H1 (cell line): ENCODE measurements around the gene TMX3. TPM values are rescaled to one million over a fixed set of nuclear protein-coding genes. Genes with fewer than 3 reads are reported as not detected.

Source experiments
- CTCF ChIA-PET: fragments of 300-600 bp; sonication (Branson Sonifier 250); formaldehyde crosslinking; loops from one replicate; lab custom pipeline; 2021; ENCODE audit not compliant: partially characterized antibody; lab: Charles Lee
- POLR2A ChIA-PET: fragments of 300-600 bp; sonication (Branson Sonifier 250); formaldehyde crosslinking; loops from one replicate; lab custom pipeline; 2021; ENCODE audit warnings: inconsistent platforms; ENCODE audit not compliant: partially characterized antibody; lab: Charles Lee
- DNase-seq, 2 experiments: peaks; one replicate each; pipeline versions ENCODE4 v3.0.0 to v3.0.0-alpha.2; 2010 to 2022; ENCODE audit warnings: low spot score in 2 of 2, low read depth in 1 of 2, mixed read lengths in 1 of 2
- FAIRE-seq: peaks from 2 replicates; lab custom pipeline; 2011; peaks lifted over from hg19 to GRCh38; lab: Jason Lieb, UNC
- H2AFZ ChIP-seq: 2 replicates; pipeline ENCODE4 v1.8.1; 2012; ENCODE audit warnings: low read length, inconsistent platforms
- H2AK5ac ChIP-seq: 2 replicates; pipeline ENCODE4 v1.6.1; 2013; ENCODE audit warnings: low read depth, low read length
- H2BK120ac ChIP-seq: replicated peaks from 2 replicates; pipeline ENCODE3; 2013; ENCODE audit warnings: low read depth, low read length, inconsistent platforms
- H2BK12ac ChIP-seq: 2 replicates; pipeline ENCODE4 v1.6.1; 2013; ENCODE audit warnings: low read depth, low read length
- H2BK15ac ChIP-seq: 2 replicates; pipeline ENCODE4 v1.6.1; 2013; ENCODE audit warnings: low read length
- H2BK20ac ChIP-seq: 2 replicates; pipeline ENCODE4 v1.6.1; 2013; ENCODE audit warnings: low read length
- H2BK5ac ChIP-seq: 2 replicates; pipeline ENCODE4 v1.6.1; 2013; ENCODE audit warnings: low read depth, low read length
- H3K14ac ChIP-seq: 2 replicates; pipeline ENCODE4 v1.6.1; 2013; ENCODE audit warnings: inconsistent platforms; ENCODE audit not compliant: insufficient read length
- H3K18ac ChIP-seq: 2 replicates; pipeline ENCODE4 v1.6.1; 2013; ENCODE audit warnings: low read length; ENCODE audit errors: extremely low read depth
- H3K23ac ChIP-seq: 2 replicates; pipeline ENCODE4 v1.6.1; 2013; ENCODE audit warnings: inconsistent platforms; ENCODE audit not compliant: insufficient read length
- H3K23me2 ChIP-seq: 2 replicates; pipeline ENCODE4 v1.6.1; 2013; ENCODE audit warnings: low read depth, low read length
- H3K27ac ChIP-seq: 2 replicates; pipeline ENCODE4 v1.6.1; 2011; ENCODE audit warnings: low read depth, low read length, inconsistent platforms
- H3K27me3 ChIP-seq, 4 experiments: replicated peaks in 1 of 4; 1 replicate in 1 of 4; 2 replicates in 3 of 4; pipeline versions ENCODE4 v1.6.1 to v1.8.1; 2011 to 2013; ENCODE audit warnings: low read length in 3 of 4, mild to moderate bottlenecking in 3 of 4, inconsistent platforms in 2 of 4, mixed read lengths in 2 of 4, moderate library complexity in 1 of 4; ENCODE audit not compliant: control insufficient read depth in 3 of 4, insufficient read depth in 3 of 4; ENCODE audit errors: extremely low read depth in 1 of 4
- H3K36me3 ChIP-seq, 4 experiments: 2 replicates each; pipeline versions ENCODE4 v1.6.1 to v1.8.1; 2011 to 2013; ENCODE audit warnings: mild to moderate bottlenecking in 4 of 4, low read length in 3 of 4, moderate library complexity in 2 of 4, control low read depth in 1 of 4, inconsistent platforms in 1 of 4; ENCODE audit not compliant: insufficient read depth in 4 of 4, control insufficient read depth in 2 of 4
- H3K4ac ChIP-seq: replicated peaks from 2 replicates; pipeline ENCODE3; 2013; ENCODE audit warnings: low read length, low read depth, mixed read lengths, inconsistent platforms; ENCODE audit not compliant: insufficient read length
- H3K4me1 ChIP-seq, 4 experiments: replicated peaks in 1 of 4; 1 replicate in 1 of 4; 2 replicates in 3 of 4; pipeline versions ENCODE4 v1.6.1 to v1.8.1; 2011 to 2013; ENCODE audit warnings: low read length in 3 of 4, inconsistent platforms in 2 of 4, mixed read lengths in 1 of 4; ENCODE audit not compliant: insufficient read depth in 4 of 4, control insufficient read depth in 3 of 4
- H3K4me2 ChIP-seq, 2 experiments: 2 replicates each; pipeline versions ENCODE4 v1.6.1 to v1.8.1; 2011 to 2013; ENCODE audit warnings: low read depth in 2 of 2, low read length in 2 of 2, control low read depth in 1 of 2, inconsistent platforms in 1 of 2, mild to moderate bottlenecking in 1 of 2; ENCODE audit not compliant: insufficient read depth in 1 of 2
- H3K4me3 ChIP-seq, 4 experiments: fragments of 200-600, 300-600 bp in 1 of 4; sonication (generic), shearing (Covaris generic), sonication (Bioruptor Twin) in 1 of 4; 2 replicates each; pipeline versions ENCODE4 v1.5.1 to v1.8.1; 2011 to 2016; ENCODE audit warnings: low read length in 4 of 4, low read depth in 3 of 4, control low read depth in 2 of 4, inconsistent platforms in 2 of 4, mild to moderate bottlenecking in 2 of 4, mixed read lengths in 1 of 4, moderate library complexity in 1 of 4; ENCODE audit not compliant: insufficient read depth in 2 of 4; ENCODE audit errors: extremely low read depth in 1 of 4
- H3K56ac ChIP-seq: replicated peaks from 2 replicates; pipeline ENCODE3; 2013; ENCODE audit warnings: low read depth, mild to moderate bottlenecking, mixed read lengths, low read length, inconsistent platforms; ENCODE audit not compliant: insufficient read length
- H3K79me1 ChIP-seq: 2 replicates; pipeline ENCODE4 v1.6.1; 2013; ENCODE audit warnings: low read depth, low read length, control low read depth
- H3K79me2 ChIP-seq, 2 experiments: 2 replicates each; pipeline versions ENCODE4 v1.6.1 to v1.8.1; 2012 to 2013; ENCODE audit warnings: low read length in 2 of 2, mild to moderate bottlenecking in 2 of 2, inconsistent platforms in 1 of 2; ENCODE audit not compliant: insufficient read depth in 2 of 2, control insufficient read depth in 1 of 2
- H3K9ac ChIP-seq, 4 experiments: replicated peaks in 1 of 4; 1 replicate in 1 of 4; 2 replicates in 3 of 4; pipeline versions ENCODE4 v1.6.1 to v1.8.1; 2011 to 2013; ENCODE audit warnings: low read depth in 3 of 4, low read length in 3 of 4, control low read depth in 2 of 4, mild to moderate bottlenecking in 2 of 4, moderate library complexity in 2 of 4, inconsistent platforms in 1 of 4; ENCODE audit errors: extremely low read depth in 1 of 4
- H3K9me3 ChIP-seq, 2 experiments: 2 replicates each; pipeline versions ENCODE4 v1.6.1 to v1.8.1; 2012 to 2013; ENCODE audit warnings: mild to moderate bottlenecking in 2 of 2, moderate library complexity in 2 of 2, control low read depth in 1 of 2, inconsistent platforms in 1 of 2, low read depth in 1 of 2, low read length in 1 of 2, mixed read lengths in 1 of 2; ENCODE audit not compliant: insufficient read depth in 2 of 2
- H4K20me1 ChIP-seq, 2 experiments: replicated peaks in 1 of 2; 2 replicates each; pipeline versions ENCODE3 to v1.8.1; 2011 to 2013; ENCODE audit warnings: inconsistent platforms in 2 of 2, low read length in 2 of 2, mild to moderate bottlenecking in 1 of 2; ENCODE audit not compliant: insufficient read depth in 2 of 2, control insufficient read depth in 1 of 2
- H4K5ac ChIP-seq: 2 replicates; pipeline ENCODE4 v1.6.1; 2013; ENCODE audit warnings: low read length, low read depth, mixed read lengths, inconsistent platforms; ENCODE audit not compliant: insufficient read length
- H4K8ac ChIP-seq: 2 replicates; pipeline ENCODE4 v1.8.0; 2013; ENCODE audit warnings: mild to moderate bottlenecking, moderate library complexity, low read length, inconsistent platforms; ENCODE audit not compliant: insufficient read depth; ENCODE audit errors: extremely low read depth
- H4K91ac ChIP-seq: replicated peaks from 2 replicates; pipeline ENCODE3; 2013; ENCODE audit warnings: low read length, mixed read lengths, inconsistent platforms; ENCODE audit not compliant: insufficient read length
- CBX5 ChIP-seq: fragments of 300-800, 300-1000 bp; sonication (generic); IDR thresholded peaks from 2 replicates; pipeline ENCODE4 v1.7.1; 2016; ENCODE audit warnings: antibody characterized with exemption, low read length, low read depth
- CTBP2 ChIP-seq: IDR thresholded peaks from 2 replicates; pipeline ENCODE4 v1.7.0; 2011; ENCODE audit warnings: borderline replicate concordance, mild to moderate bottlenecking, moderate library complexity, mixed read lengths, low read length; ENCODE audit not compliant: insufficient read depth, insufficient read length
- FOSL1 ChIP-seq: IDR thresholded peaks from 2 replicates; pipeline ENCODE4 v1.6.1; 2011; ENCODE audit warnings: mild to moderate bottlenecking, low read depth, low read length, moderate library complexity; ENCODE audit not compliant: insufficient read depth
- HDAC6 ChIP-seq: IDR thresholded peaks from one replicate; pipeline ENCODE4 v1.7.1; 2012; ENCODE audit warnings: low read depth, mild to moderate bottlenecking, inconsistent platforms, low read length, moderate library complexity
- JUND ChIP-seq: IDR thresholded peaks from 2 replicates; pipeline ENCODE4 v1.6.1; 2011; ENCODE audit warnings: mild to moderate bottlenecking, improper control_type of control experiment, low read length
- KDM1A ChIP-seq: fragments of 200-600, 300-600 bp; sonication (generic); IDR thresholded peaks from 2 replicates; pipeline ENCODE4 v1.7.1; 2016; ENCODE audit warnings: mild to moderate bottlenecking, low read length, borderline replicate concordance
- KDM5A ChIP-seq: fragments of 200-600 bp; IDR thresholded peaks from 2 replicates; pipeline ENCODE4 v1.7.1; 2012; ENCODE audit warnings: mild to moderate bottlenecking, low read length, inconsistent platforms, mixed read lengths
- MAFK ChIP-seq: IDR thresholded peaks from 2 replicates; pipeline ENCODE4 v1.6.1; 2012; ENCODE audit warnings: low read depth, mild to moderate bottlenecking, improper control_type of control experiment, low read length
- SIX5 ChIP-seq: IDR thresholded peaks from 2 replicates; pipeline ENCODE4 v1.6.1; 2011; ENCODE audit warnings: mild to moderate bottlenecking, low read depth, low read length
- SP4 ChIP-seq: IDR thresholded peaks from 2 replicates; pipeline ENCODE4 v1.6.1; 2012; ENCODE audit warnings: low read length, inconsistent platforms
- SRF ChIP-seq: IDR thresholded peaks from 2 replicates; pipeline ENCODE4 v1.6.1; 2011; ENCODE audit warnings: mild to moderate bottlenecking, low read depth, low read length, moderate library complexity
- WGBS, 2 experiments: shearing (Covaris generic) in 1 of 2; methylation state at CpG; one replicate each; pipeline versions ENCODE4 v1.1.6 to v1.1.7; 2013 to 2015; ENCODE audit warnings: low lambda C conversion rate in 2 of 2, mixed read lengths in 2 of 2, inconsistent platforms in 1 of 2, low coverage in 1 of 2, missing lambda C conversion rate in 1 of 2; ENCODE audit not compliant: insufficient replicate concordance in 2 of 2, insufficient coverage in 1 of 2, insufficient read length in 1 of 2; ENCODE audit errors: extremely low coverage in 1 of 2, missing lambda C conversion rate in 1 of 2; 5-methylcytosine and 5-hydroxymethylcytosine counted together
- polyA plus RNA-seq, 7 experiments: library from polyadenylated mRNA; depleted of rRNA in 3 of 7; stranded (reverse) in 5 of 7; unstranded in 2 of 7; fragments of >200 nt in 5 of 7; fragments of 200-250 nt in 2 of 7; gene quantifications; 1 replicate in 5 of 7; 2 replicates in 1 of 7; 4 replicates in 1 of 7; pipeline versions ENCODE4 v1.2.1 to v1.2.3, GENCODE V29; 2011 to 2013; ENCODE audit warnings: missing spikeins in 2 of 7, mixed read lengths in 2 of 7
- total RNA-seq: library from RNA; stranded (reverse); fragmentation: NEBNext Ultra II Directional; extraction: Animal tissue kit (Norgen Biotek cat#: 25700); gene quantifications from 2 replicates; pipeline ENCODE4 v1.2.1, GENCODE V29; 2021

TMX3 gene
- total and polyA plus RNA-seq, 2 of the 8 experiments (the other 6 are each of a cell fraction or from before 2014, with no cell fraction given), result 12.6 to 29.0 TPM

GRCh38 chr18:68764016-68764415 is 49.1 kb upstream of the TMX3 start:
- H2BK120ac ChIP-seq, result no peak overlapping the region
- H3K79me2 ChIP-seq, result no peaks in the 10 kb centered on the region
- H3K4ac ChIP-seq, result no peak overlapping the region
- peaks cover 0 to 3% of the 10 kb centered on the region in 2 experiments; a peak in 3 of 4 replicates for H3K9me3 ChIP-seq
- H2BK5ac ChIP-seq, result no peak overlapping the region
- no peak overlapping the region for H4K5ac ChIP-seq
- no peak overlapping the region for H3K27ac ChIP-seq
- WGBS, 2 experiments, result 89% methylated on average over 2 of the region's 2 CpGs; no CpG with 5 or more reads in 1 of the 2 experiments
- H4K20me1 ChIP-seq, result no peaks in the 10 kb centered on the region
- ChIA-PET CTCF (no interaction called here), POLR2A (no interaction called here)
- H2AK5ac ChIP-seq, result no peak overlapping the region
- no peak overlapping the region for H4K91ac ChIP-seq
- no peaks in the 10 kb centered on the region for H3K27me3 ChIP-seq
- DNase-seq, result no peak
- no peak overlapping the region for H2BK12ac ChIP-seq
- H2BK20ac ChIP-seq, result no peak overlapping the region
- no peak overlapping the region for H2AFZ ChIP-seq
- H4K8ac ChIP-seq, result no peak overlapping the region
- no peak overlapping the region for H3K4me2 ChIP-seq
- H3K79me1 ChIP-seq, result no peaks in the 10 kb centered on the region
- no peaks in the 10 kb centered on the region for H3K36me3 ChIP-seq
- no peak overlapping the region for H3K4me3 ChIP-seq
- no peak overlapping the region for H2BK15ac ChIP-seq
- no peak overlapping the region for H3K14ac ChIP-seq
- no peaks in the 10 kb centered on the region for H3K4me1 ChIP-seq
- no peak overlapping the region for H3K23ac ChIP-seq
- H3K18ac ChIP-seq, result no peak overlapping the region
- TF ChIP-seq MAFK, result no peak
- TF ChIP-seq SP4, result no peak
- TF ChIP-seq SRF, result no peak
- no peak for TF ChIP-seq CBX5
- no peak for TF ChIP-seq CTBP2
- TF ChIP-seq FOSL1, result no peak
- no peak for TF ChIP-seq JUND
- TF ChIP-seq KDM5A, result no peak
- TF ChIP-seq SIX5, result no peak
- no peak for TF ChIP-seq HDAC6
- TF ChIP-seq KDM1A, result no peak
- H3K56ac ChIP-seq, result no peak overlapping the region
- no peaks in the 10 kb centered on the region for H3K23me2 ChIP-seq
- no peak overlapping the region for H3K9ac ChIP-seq
- FAIRE-seq, result no peak
